Right lung (tissue), 5 donors: Measurements from ENCODE around the gene CARF. TPM values are rescaled to one million over a fixed set of nuclear protein-coding genes. Genes with fewer than 3 reads are reported as not detected.

Experiments
- DNase-seq, 2 donors: peaks; one replicate each; pipeline ENCODE4 v3.0.0-alpha.2; 2013
- polyA plus RNA-seq, 5 donors: library from polyadenylated mRNA; unstranded; fragments of 120-200 nt; gene quantifications; one replicate each; pipeline versions ENCODE4 v1.2.1 to v1.2.3, GENCODE V29; 2013; ENCODE audit warnings: inconsistent platforms in 1 of 5, low replicate concordance in 1 of 5; ENCODE audit not compliant: insufficient read length in 5 of 5, insufficient read depth in 1 of 5

Gene CARF
- polyA plus RNA-seq, 5 donors, result 10.3 to 21.3 (median 18.2) TPM

DNA sequence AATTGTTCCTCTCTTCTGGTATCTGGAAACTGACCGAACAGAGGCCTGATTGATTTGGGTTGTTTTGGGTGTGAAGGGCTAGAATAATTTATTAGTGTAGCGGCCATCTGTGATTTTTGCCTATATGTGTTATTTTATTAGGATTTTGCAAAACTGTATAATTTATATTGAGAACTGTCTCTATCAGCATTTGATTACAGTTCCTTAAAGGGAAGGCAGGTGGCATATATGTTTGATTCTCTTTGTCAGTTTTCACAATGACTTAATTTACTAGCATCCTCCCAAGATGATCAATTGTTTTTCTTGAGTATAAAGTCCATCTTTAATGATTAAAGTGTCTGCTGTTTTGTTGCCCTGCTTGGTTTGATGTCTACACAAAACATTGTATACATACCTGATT lies 107.1 kb downstream of the CARF start:
- no peak for DNase-seq

DNA sequence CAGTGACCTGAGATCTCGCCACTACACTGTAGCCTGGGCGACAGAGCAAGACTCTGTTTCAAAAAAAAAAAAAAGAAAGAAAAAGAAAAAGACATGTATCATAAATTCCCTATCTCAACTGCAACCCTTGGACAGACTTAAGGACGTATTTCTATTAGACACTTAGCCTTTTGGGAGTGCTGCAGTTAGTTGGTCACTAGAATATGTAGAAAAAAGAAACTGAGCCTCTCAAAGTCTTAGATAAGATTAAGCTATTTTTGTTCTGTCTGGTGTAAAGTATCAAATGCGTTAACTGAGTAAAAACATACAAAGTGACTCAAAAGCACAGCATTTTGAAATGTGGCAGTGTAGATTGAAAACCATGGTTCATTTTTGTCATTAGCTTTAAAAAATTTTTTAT lies 109.9 kb downstream of the CARF start:
- DNase-seq, result no peak

DNA sequence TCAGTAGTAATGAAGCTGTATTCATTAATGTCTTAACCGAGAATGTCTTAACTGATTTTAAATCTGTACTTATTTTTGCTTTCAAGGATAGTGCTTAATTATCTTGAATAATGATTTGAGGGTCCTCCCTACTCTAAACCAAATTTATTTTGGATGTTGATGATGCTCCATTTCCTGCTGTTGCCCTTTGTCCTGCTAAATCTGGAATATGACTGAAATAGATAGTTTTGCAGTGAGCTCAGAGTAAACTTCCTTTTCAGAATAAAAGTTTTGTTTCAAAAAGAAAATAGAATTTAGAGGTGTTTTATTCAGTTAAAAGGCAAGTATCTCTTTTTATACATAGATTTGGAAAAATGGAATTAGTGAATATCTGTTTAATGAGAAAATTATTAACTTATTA lies 110.7 kb downstream of the CARF start:
- no peak for DNase-seq

DNA sequence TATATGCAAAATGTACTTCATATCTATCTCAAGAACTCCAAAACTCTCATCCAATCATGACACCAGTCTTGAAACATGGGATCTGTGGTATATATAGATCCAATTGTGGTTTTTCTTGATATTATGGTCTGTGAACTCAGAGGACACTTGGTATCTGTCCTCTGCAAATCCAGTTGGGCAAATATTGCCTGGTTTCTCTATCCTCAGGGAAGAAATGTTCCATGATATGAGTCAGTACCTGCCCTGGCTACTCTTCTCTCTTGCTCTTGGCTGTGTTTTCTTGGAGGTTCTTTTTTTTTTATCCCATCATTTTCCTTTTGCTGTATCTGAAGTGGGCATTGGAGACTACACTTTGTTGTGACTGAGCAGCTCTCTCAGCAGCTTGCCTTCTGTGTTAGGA lies 113.5 kb downstream of the CARF start:
- DNase-seq, result no peak

DNA sequence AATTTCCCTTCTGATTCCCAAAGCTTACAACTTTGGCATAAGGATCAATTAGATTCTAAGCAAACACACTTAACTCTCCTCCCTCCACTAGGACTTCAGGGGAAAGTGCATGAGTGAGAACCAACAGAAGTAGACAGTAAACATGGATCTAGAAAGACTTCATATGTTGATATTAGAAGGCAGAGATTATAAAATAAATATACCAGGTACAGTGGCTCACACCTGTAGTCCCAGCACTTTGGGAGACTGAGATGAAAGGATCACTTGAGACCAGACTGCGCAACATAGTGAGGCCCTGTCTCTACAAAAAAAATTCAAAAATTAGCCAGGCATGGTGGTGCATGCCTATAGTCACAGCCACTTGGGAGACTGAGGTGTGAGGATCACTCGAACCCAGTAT lies 118.5 kb downstream of the CARF start:
- DNase-seq, result no peak

DNA sequence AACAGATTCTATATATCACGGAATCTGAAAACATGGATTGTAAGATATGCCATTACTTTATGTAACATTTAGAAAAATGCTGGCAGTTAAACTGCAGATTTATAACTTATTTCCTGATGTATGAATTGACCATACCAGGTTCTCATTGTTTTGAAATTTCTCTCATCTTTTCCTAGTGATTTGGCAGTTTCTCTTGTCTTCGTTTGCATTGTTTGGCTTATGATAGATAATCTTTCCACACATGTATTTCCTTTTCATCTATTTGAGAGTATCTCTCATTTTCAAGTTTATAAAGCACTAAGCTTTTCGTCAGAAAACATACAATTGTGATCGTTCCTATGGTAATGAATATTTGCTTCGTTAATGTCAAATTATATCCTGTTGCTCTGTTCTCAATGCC lies 118.9 kb downstream of the CARF start:
- no peak for DNase-seq

DNA sequence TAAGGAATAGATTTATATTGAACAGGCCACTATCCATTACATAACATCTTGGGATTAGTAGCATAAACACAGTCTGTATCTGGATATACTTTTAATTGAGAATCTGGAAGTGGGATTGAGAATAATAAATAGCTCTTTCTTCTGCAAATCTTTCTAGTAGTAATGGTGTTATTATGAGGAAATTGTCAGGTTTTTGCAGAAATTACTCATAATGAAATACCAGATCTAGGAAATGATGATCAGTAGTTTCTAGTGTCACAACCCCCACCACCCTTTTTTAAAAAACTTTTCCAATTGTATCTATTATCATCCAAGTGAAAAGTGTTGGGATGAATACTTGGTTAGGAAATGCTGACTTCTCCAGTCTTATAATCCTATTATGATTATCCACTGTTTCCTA lies 121.3 kb downstream of the CARF start:
- no peak for DNase-seq

DNA sequence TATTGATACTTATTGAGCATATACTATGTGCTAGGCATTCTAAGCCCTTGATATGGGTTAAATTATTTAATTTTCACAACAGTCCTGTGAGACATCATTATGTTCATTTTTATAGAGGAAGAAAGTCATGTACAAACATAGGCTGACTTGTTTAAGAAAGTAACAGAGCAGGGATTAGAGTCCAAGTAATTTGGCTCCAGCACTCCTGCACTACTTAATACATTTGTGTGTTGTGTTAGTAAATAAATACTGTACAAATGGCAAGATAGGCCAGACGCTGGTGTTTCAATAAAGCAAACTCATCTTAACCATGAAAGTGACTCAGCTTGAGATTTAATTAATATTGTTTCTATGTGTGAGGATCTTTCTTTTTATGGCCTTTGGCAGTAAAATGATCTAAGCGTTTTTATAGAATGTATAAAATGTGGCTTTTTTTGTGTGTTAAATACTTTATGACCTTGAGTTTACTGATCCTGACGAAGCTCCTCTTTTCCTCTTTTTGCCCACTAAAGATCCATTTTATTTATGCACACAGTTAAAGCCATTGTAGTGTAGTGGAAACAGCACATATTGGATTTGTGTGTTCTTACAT lies 123.9 kb downstream of the CARF start:
- DNase-seq, result no peak

Other genes with a start within 250 kb of the CARF start
- 10 to 100 TPM; 10.7 to 23.4 (median 21.1) TPM for gene ICA1L, start 40.5 kb upstream of the CARF start, polyA plus RNA-seq
- 10 to 100 TPM; 61.3 to 93.4 (median 87.5) TPM for gene WDR12, start 602 bp upstream of the CARF start, polyA plus RNA-seq
- 10 to 100 TPM in 4 of 5 donors, 1 to 10 TPM in 1; 6.2 to 18.1 (median 15.5) TPM for gene NBEAL1, start 102.6 kb downstream of the CARF start, polyA plus RNA-seq